ENCODE measurements around the gene RRP15. TPM values are rescaled to one million over a fixed set of nuclear protein-coding genes. Genes with fewer than 3 reads are reported as not detected.

The RRP15 gene
- total RNA-seq, 1 donor from 2014 or later, result 26.9 TPM

- Mint-ChIP-seq H3K9me3 (peaks cover under 1% of the 10 kb centered on the region), H3K27me3 (peaks cover 13% of the 10 kb centered on the region), H3K4me1 (no peaks in the 10 kb centered on the region), H3K27ac (no peak overlapping the region), H3K36me3 (ENCODE audit: low read depth) (no peaks in the 10 kb centered on the region), H3K4me3 (no peak overlapping the region)
- CTCF ChIA-PET, result no interaction called here
- POLR2A ChIA-PET, result no interaction called here
- DNase-seq, result no peak
- intact Hi-C loops (cut with micrococcal nuclease), result no loop called here
- ATAC-seq (ENCODE audit: low read depth), result no peak
- no peak for TF ChIP-seq CTCF (IDR thresholded peaks at IDR 0.05)
Observed at GRCh38 chr1:218254296-218254946, 30.7 kb upstream of the RRP15 start.

- ChIA-PET POLR2A (no interaction called here), CTCF (no interaction called here)
- no peak for TF ChIP-seq CTCF (IDR thresholded peaks at IDR 0.05)
- Mint-ChIP-seq H3K4me3 (no peak overlapping the region), H3K36me3 (ENCODE audit: low read depth) (no peaks in the 10 kb centered on the region), H3K27me3 (peaks cover 9% of the 10 kb centered on the region), H3K27ac (no peak overlapping the region), H3K9me3 (peaks cover 2% of the 10 kb centered on the region), H3K4me1 (no peaks in the 10 kb centered on the region)
- no peak for DNase-seq
- intact Hi-C loops (cut with micrococcal nuclease), result loop anchor here (5.0 kb wide), 1 partner anchor 1557 kb away; no protein-coding TSS in a partner anchor
- no peak for ATAC-seq (ENCODE audit: low read depth)
Observed at GRCh38 chr1:218255090-218255489, 30.0 kb upstream of the RRP15 start.

GRCh38 chr1:218257371-218257770 lies 27.7 kb upstream of the RRP15 start:
- no peak for ATAC-seq (ENCODE audit: low read depth)
- intact Hi-C loops (cut with micrococcal nuclease), result loop anchor here (5.0 kb wide), 1 partner anchor 1555 kb away; no protein-coding TSS in a partner anchor
- TF ChIP-seq CTCF (IDR thresholded peaks at IDR 0.05), result no peak
- Mint-ChIP-seq H3K36me3 (ENCODE audit: low read depth) (no peaks in the 10 kb centered on the region), H3K27ac (no peak overlapping the region), H3K4me3 (no peak overlapping the region), H3K4me1 (no peaks in the 10 kb centered on the region), H3K27me3 (peaks cover 7% of the 10 kb centered on the region), H3K9me3 (peaks cover 2% of the 10 kb centered on the region)
- CTCF ChIA-PET, result no interaction called here
- no peak for DNase-seq
- POLR2A ChIA-PET, result no interaction called here

- no peak overlapping the region for H3K4me3 Mint-ChIP-seq
- no peak for DNase-seq
- H3K4me1 Mint-ChIP-seq, result no peaks in the 10 kb centered on the region
- peaks cover 7% of the 10 kb centered on the region for H3K27me3 Mint-ChIP-seq
- H3K36me3 Mint-ChIP-seq (ENCODE audit: low read depth), result no peaks in the 10 kb centered on the region
- H3K9me3 Mint-ChIP-seq, result peaks cover 2% of the 10 kb centered on the region
- ATAC-seq (ENCODE audit: low read depth), result no peak
- H3K27ac Mint-ChIP-seq, result no peak overlapping the region
- POLR2A ChIA-PET, result no interaction called here
- CTCF ChIA-PET, result no interaction called here
- intact Hi-C loops (cut with micrococcal nuclease), result loop anchor here (5.0 kb wide), 1 partner anchor 1554 kb away; no protein-coding TSS in a partner anchor
- no peak for TF ChIP-seq CTCF (IDR thresholded peaks at IDR 0.05)
Observed at GRCh38 chr1:218257971-218258370, 27.1 kb upstream of the RRP15 start.

- no peaks in the 10 kb centered on the region for H3K4me1 Mint-ChIP-seq
- H3K27me3 Mint-ChIP-seq, result peaks cover 4% of the 10 kb centered on the region
- H3K36me3 Mint-ChIP-seq (ENCODE audit: low read depth), result no peaks in the 10 kb centered on the region
- intact Hi-C loops (cut with micrococcal nuclease), result loop anchor here (5.0 kb wide), 1 partner anchor 1553 kb away; no protein-coding TSS in a partner anchor
- ChIA-PET POLR2A (no interaction called here), CTCF (interaction anchor here (1.8 kb wide), 1 partner anchor 1553 kb away, joined by 5 read pairs; no protein-coding TSS in a partner anchor)
- H3K27ac Mint-ChIP-seq, result no peak overlapping the region
- DNase-seq (no peak), ATAC-seq (ENCODE audit: low read depth) (no peak)
- peaks cover 2% of the 10 kb centered on the region for H3K9me3 Mint-ChIP-seq
- H3K4me3 Mint-ChIP-seq, result no peak overlapping the region
- TF ChIP-seq CTCF (IDR thresholded peaks at IDR 0.05), result no peak
Observed at GRCh38 chr1:218259339-218259738, 25.8 kb upstream of the RRP15 start.
